H1 (cell line): ENCODE results near the gene ADGRL3. TPM values are rescaled to one million over a fixed set of nuclear protein-coding genes. Genes with fewer than 3 reads are reported as not detected.

Experiments
- CTCF ChIA-PET: fragments of 300-600 bp; sonication (Branson Sonifier 250); formaldehyde crosslinking; loops from one replicate; lab custom pipeline; 2021; ENCODE audit not compliant: partially characterized antibody; lab: Charles Lee
- POLR2A ChIA-PET: fragments of 300-600 bp; sonication (Branson Sonifier 250); formaldehyde crosslinking; loops from one replicate; lab custom pipeline; 2021; ENCODE audit warnings: inconsistent platforms; ENCODE audit not compliant: partially characterized antibody; lab: Charles Lee
- DNase-seq, 2 experiments: peaks; one replicate each; pipeline versions ENCODE4 v3.0.0 to v3.0.0-alpha.2; 2010 to 2022; ENCODE audit warnings: low spot score in 2 of 2, low read depth in 1 of 2, mixed read lengths in 1 of 2
- FAIRE-seq: peaks from 2 replicates; lab custom pipeline; 2011; peaks lifted over from hg19 to GRCh38; lab: Jason Lieb, UNC
- H2AFZ ChIP-seq: 2 replicates; pipeline ENCODE4 v1.8.1; 2012; ENCODE audit warnings: low read length, inconsistent platforms
- H2AK5ac ChIP-seq: 2 replicates; pipeline ENCODE4 v1.6.1; 2013; ENCODE audit warnings: low read depth, low read length
- H2BK120ac ChIP-seq: replicated peaks from 2 replicates; pipeline ENCODE3; 2013; ENCODE audit warnings: low read depth, low read length, inconsistent platforms
- H2BK12ac ChIP-seq: 2 replicates; pipeline ENCODE4 v1.6.1; 2013; ENCODE audit warnings: low read depth, low read length
- H2BK15ac ChIP-seq: 2 replicates; pipeline ENCODE4 v1.6.1; 2013; ENCODE audit warnings: low read length
- H2BK20ac ChIP-seq: 2 replicates; pipeline ENCODE4 v1.6.1; 2013; ENCODE audit warnings: low read length
- H2BK5ac ChIP-seq: 2 replicates; pipeline ENCODE4 v1.6.1; 2013; ENCODE audit warnings: low read depth, low read length
- H3K14ac ChIP-seq: 2 replicates; pipeline ENCODE4 v1.6.1; 2013; ENCODE audit warnings: inconsistent platforms; ENCODE audit not compliant: insufficient read length
- H3K18ac ChIP-seq: 2 replicates; pipeline ENCODE4 v1.6.1; 2013; ENCODE audit warnings: low read length; ENCODE audit errors: extremely low read depth
- H3K23ac ChIP-seq: 2 replicates; pipeline ENCODE4 v1.6.1; 2013; ENCODE audit warnings: inconsistent platforms; ENCODE audit not compliant: insufficient read length
- H3K23me2 ChIP-seq: 2 replicates; pipeline ENCODE4 v1.6.1; 2013; ENCODE audit warnings: low read depth, low read length
- H3K27ac ChIP-seq: 2 replicates; pipeline ENCODE4 v1.6.1; 2011; ENCODE audit warnings: low read depth, low read length, inconsistent platforms
- H3K27me3 ChIP-seq, 4 experiments: replicated peaks in 1 of 4; 1 replicate in 1 of 4; 2 replicates in 3 of 4; pipeline versions ENCODE4 v1.6.1 to v1.8.1; 2011 to 2013; ENCODE audit warnings: low read length in 3 of 4, mild to moderate bottlenecking in 3 of 4, inconsistent platforms in 2 of 4, mixed read lengths in 2 of 4, moderate library complexity in 1 of 4; ENCODE audit not compliant: control insufficient read depth in 3 of 4, insufficient read depth in 3 of 4; ENCODE audit errors: extremely low read depth in 1 of 4
- H3K36me3 ChIP-seq, 4 experiments: 2 replicates each; pipeline versions ENCODE4 v1.6.1 to v1.8.1; 2011 to 2013; ENCODE audit warnings: mild to moderate bottlenecking in 4 of 4, low read length in 3 of 4, moderate library complexity in 2 of 4, control low read depth in 1 of 4, inconsistent platforms in 1 of 4; ENCODE audit not compliant: insufficient read depth in 4 of 4, control insufficient read depth in 2 of 4
- H3K4ac ChIP-seq: replicated peaks from 2 replicates; pipeline ENCODE3; 2013; ENCODE audit warnings: low read length, low read depth, mixed read lengths, inconsistent platforms; ENCODE audit not compliant: insufficient read length
- H3K4me1 ChIP-seq, 4 experiments: replicated peaks in 1 of 4; 1 replicate in 1 of 4; 2 replicates in 3 of 4; pipeline versions ENCODE4 v1.6.1 to v1.8.1; 2011 to 2013; ENCODE audit warnings: low read length in 3 of 4, inconsistent platforms in 2 of 4, mixed read lengths in 1 of 4; ENCODE audit not compliant: insufficient read depth in 4 of 4, control insufficient read depth in 3 of 4
- H3K4me2 ChIP-seq, 2 experiments: 2 replicates each; pipeline versions ENCODE4 v1.6.1 to v1.8.1; 2011 to 2013; ENCODE audit warnings: low read depth in 2 of 2, low read length in 2 of 2, control low read depth in 1 of 2, inconsistent platforms in 1 of 2, mild to moderate bottlenecking in 1 of 2; ENCODE audit not compliant: insufficient read depth in 1 of 2
- H3K4me3 ChIP-seq, 4 experiments: fragments of 200-600, 300-600 bp in 1 of 4; sonication (generic), shearing (Covaris generic), sonication (Bioruptor Twin) in 1 of 4; 2 replicates each; pipeline versions ENCODE4 v1.5.1 to v1.8.1; 2011 to 2016; ENCODE audit warnings: low read length in 4 of 4, low read depth in 3 of 4, control low read depth in 2 of 4, inconsistent platforms in 2 of 4, mild to moderate bottlenecking in 2 of 4, mixed read lengths in 1 of 4, moderate library complexity in 1 of 4; ENCODE audit not compliant: insufficient read depth in 2 of 4; ENCODE audit errors: extremely low read depth in 1 of 4
- H3K56ac ChIP-seq: replicated peaks from 2 replicates; pipeline ENCODE3; 2013; ENCODE audit warnings: low read depth, mild to moderate bottlenecking, mixed read lengths, low read length, inconsistent platforms; ENCODE audit not compliant: insufficient read length
- H3K79me1 ChIP-seq: 2 replicates; pipeline ENCODE4 v1.6.1; 2013; ENCODE audit warnings: low read depth, low read length, control low read depth
- H3K79me2 ChIP-seq, 2 experiments: 2 replicates each; pipeline versions ENCODE4 v1.6.1 to v1.8.1; 2012 to 2013; ENCODE audit warnings: low read length in 2 of 2, mild to moderate bottlenecking in 2 of 2, inconsistent platforms in 1 of 2; ENCODE audit not compliant: insufficient read depth in 2 of 2, control insufficient read depth in 1 of 2
- H3K9ac ChIP-seq, 4 experiments: replicated peaks in 1 of 4; 1 replicate in 1 of 4; 2 replicates in 3 of 4; pipeline versions ENCODE4 v1.6.1 to v1.8.1; 2011 to 2013; ENCODE audit warnings: low read depth in 3 of 4, low read length in 3 of 4, control low read depth in 2 of 4, mild to moderate bottlenecking in 2 of 4, moderate library complexity in 2 of 4, inconsistent platforms in 1 of 4; ENCODE audit errors: extremely low read depth in 1 of 4
- H3K9me3 ChIP-seq, 2 experiments: 2 replicates each; pipeline versions ENCODE4 v1.6.1 to v1.8.1; 2012 to 2013; ENCODE audit warnings: mild to moderate bottlenecking in 2 of 2, moderate library complexity in 2 of 2, control low read depth in 1 of 2, inconsistent platforms in 1 of 2, low read depth in 1 of 2, low read length in 1 of 2, mixed read lengths in 1 of 2; ENCODE audit not compliant: insufficient read depth in 2 of 2
- H4K20me1 ChIP-seq, 2 experiments: replicated peaks in 1 of 2; 2 replicates each; pipeline versions ENCODE3 to v1.8.1; 2011 to 2013; ENCODE audit warnings: inconsistent platforms in 2 of 2, low read length in 2 of 2, mild to moderate bottlenecking in 1 of 2; ENCODE audit not compliant: insufficient read depth in 2 of 2, control insufficient read depth in 1 of 2
- H4K5ac ChIP-seq: 2 replicates; pipeline ENCODE4 v1.6.1; 2013; ENCODE audit warnings: low read length, low read depth, mixed read lengths, inconsistent platforms; ENCODE audit not compliant: insufficient read length
- H4K8ac ChIP-seq: 2 replicates; pipeline ENCODE4 v1.8.0; 2013; ENCODE audit warnings: mild to moderate bottlenecking, moderate library complexity, low read length, inconsistent platforms; ENCODE audit not compliant: insufficient read depth; ENCODE audit errors: extremely low read depth
- H4K91ac ChIP-seq: replicated peaks from 2 replicates; pipeline ENCODE3; 2013; ENCODE audit warnings: low read length, mixed read lengths, inconsistent platforms; ENCODE audit not compliant: insufficient read length
- CTBP2 ChIP-seq: IDR thresholded peaks from 2 replicates; pipeline ENCODE4 v1.7.0; 2011; ENCODE audit warnings: borderline replicate concordance, mild to moderate bottlenecking, moderate library complexity, mixed read lengths, low read length; ENCODE audit not compliant: insufficient read depth, insufficient read length
- FOSL1 ChIP-seq: IDR thresholded peaks from 2 replicates; pipeline ENCODE4 v1.6.1; 2011; ENCODE audit warnings: mild to moderate bottlenecking, low read depth, low read length, moderate library complexity; ENCODE audit not compliant: insufficient read depth
- KDM1A ChIP-seq: fragments of 200-600, 300-600 bp; sonication (generic); IDR thresholded peaks from 2 replicates; pipeline ENCODE4 v1.7.1; 2016; ENCODE audit warnings: mild to moderate bottlenecking, low read length, borderline replicate concordance
- MAFK ChIP-seq: IDR thresholded peaks from 2 replicates; pipeline ENCODE4 v1.6.1; 2012; ENCODE audit warnings: low read depth, mild to moderate bottlenecking, improper control_type of control experiment, low read length
- NRF1 ChIP-seq: IDR thresholded peaks from 2 replicates; pipeline ENCODE4 v1.6.1; 2011; ENCODE audit warnings: mild to moderate bottlenecking, low read depth, low read length, improper control_type of control experiment
- POLR2A ChIP-seq, 2 experiments: IDR thresholded peaks; 1 replicate in 1 of 2; 2 replicates in 1 of 2; pipeline ENCODE4 v1.6.1; 2011; ENCODE audit warnings: low read depth in 2 of 2, low read length in 2 of 2, mild to moderate bottlenecking in 2 of 2; ENCODE audit errors: control extremely low read depth in 1 of 2
- SIN3A ChIP-seq, 2 experiments: IDR thresholded peaks in 1 of 2; conservative IDR thresholded peaks in 1 of 2; 2 replicates each; pipeline ENCODE4 v1.6.1; 2011 to 2012; ENCODE audit warnings: low read length in 2 of 2, improper control_type of control experiment in 1 of 2, low read depth in 1 of 2, mild to moderate bottlenecking in 1 of 2
- SUZ12 ChIP-seq: fragments of 200-600 bp; sonication (generic); IDR thresholded peaks from 2 replicates; pipeline ENCODE4 v1.6.1; 2012; ENCODE audit warnings: mild to moderate bottlenecking, inconsistent platforms, low read length, moderate library complexity, mixed read lengths
- WGBS, 2 experiments: shearing (Covaris generic) in 1 of 2; methylation state at CpG; one replicate each; pipeline versions ENCODE4 v1.1.6 to v1.1.7; 2013 to 2015; ENCODE audit warnings: low lambda C conversion rate in 2 of 2, mixed read lengths in 2 of 2, inconsistent platforms in 1 of 2, low coverage in 1 of 2, missing lambda C conversion rate in 1 of 2; ENCODE audit not compliant: insufficient replicate concordance in 2 of 2, insufficient coverage in 1 of 2, insufficient read length in 1 of 2; ENCODE audit errors: extremely low coverage in 1 of 2, missing lambda C conversion rate in 1 of 2; 5-methylcytosine and 5-hydroxymethylcytosine counted together
- polyA plus RNA-seq, 7 experiments: library from polyadenylated mRNA; depleted of rRNA in 3 of 7; stranded (reverse) in 5 of 7; unstranded in 2 of 7; fragments of >200 nt in 5 of 7; fragments of 200-250 nt in 2 of 7; gene quantifications; 1 replicate in 5 of 7; 2 replicates in 1 of 7; 4 replicates in 1 of 7; pipeline versions ENCODE4 v1.2.1 to v1.2.3, GENCODE V29; 2011 to 2013; ENCODE audit warnings: missing spikeins in 2 of 7, mixed read lengths in 2 of 7
- total RNA-seq: library from RNA; stranded (reverse); fragmentation: NEBNext Ultra II Directional; extraction: Animal tissue kit (Norgen Biotek cat#: 25700); gene quantifications from 2 replicates; pipeline ENCODE4 v1.2.1, GENCODE V29; 2021
- TF ChIP-seq, protein P1 (sequence below): IDR thresholded peaks from 2 replicates; pipeline ENCODE4 v1.6.1; 2012; ENCODE audit warnings: inconsistent platforms

The ADGRL3 gene
- total and polyA plus RNA-seq, 2 of the 8 experiments (the other 6 are each of a cell fraction or from before 2014, with no cell fraction given), result 6.6 to 13.0 TPM

- Histone ChIP-seq H3K79me2 (peaks cover 0 to 9% of the 10 kb centered on the region in 2 experiments; a peak in 1 of 4 replicates), H3K9me3 (no peaks in the 10 kb centered on the region), H3K23ac (no peak overlapping the region), H2AK5ac (no peak overlapping the region), H4K91ac (no peak overlapping the region), H4K20me1 (no peaks in the 10 kb centered on the region), H3K56ac (no peak overlapping the region), H4K8ac (no peak overlapping the region), H3K4me1 (peaks cover 0 to 9% (median 0%) of the 10 kb centered on the region in 4 experiments; a peak in 1 of 7 replicates), H3K4me2 (no peak overlapping the region), H3K27ac (no peak overlapping the region), H3K36me3 (no peaks in the 10 kb centered on the region), H3K27me3 (no peaks in the 10 kb centered on the region), H3K14ac (no peak overlapping the region), H3K79me1 (no peaks in the 10 kb centered on the region), H2BK12ac (no peak overlapping the region), H2BK15ac (no peak overlapping the region), H3K18ac (no peak overlapping the region), H3K4me3 (no peak overlapping the region), H3K4ac (no peak overlapping the region), H2BK20ac (no peak overlapping the region), H2BK5ac (no peak overlapping the region), H2AFZ (no peak overlapping the region), H2BK120ac (no peak overlapping the region), H3K9ac (no peak overlapping the region), H3K23me2 (no peaks in the 10 kb centered on the region), H4K5ac (no peak overlapping the region)
- no peak for FAIRE-seq
- ChIA-PET POLR2A (no interaction called here), CTCF (no interaction called here)
- WGBS, 2 experiments, result 91% methylated on average over 1 of the region's 1 CpG; no CpG with 5 or more reads in 1 of the 2 experiments
- no peak for DNase-seq
- TF ChIP-seq, protein P1, sequence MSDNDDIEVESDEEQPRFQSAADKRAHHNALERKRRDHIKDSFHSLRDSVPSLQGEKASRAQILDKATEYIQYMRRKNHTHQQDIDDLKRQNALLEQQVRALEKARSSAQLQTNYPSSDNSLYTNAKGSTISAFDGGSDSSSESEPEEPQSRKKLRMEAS, result no peak
- no peak for TF ChIP-seq POLR2A (IDR thresholded peaks at IDR 0.05; ENCODE audit: control extremely low read depth in 1 of 2, low read depth in 2 of 2, low read length in 2 of 2)
- TF ChIP-seq SIN3A (conservative IDR thresholded peaks at IDR 0.05 in 1 of 2, IDR thresholded peaks at IDR 0.05 in 1 of 2; ENCODE audit: low read depth in 1 of 2, low read length in 2 of 2), result no peak
- no peak for TF ChIP-seq FOSL1
- no peak for TF ChIP-seq CTBP2
- no peak for TF ChIP-seq MAFK
- no peak for TF ChIP-seq SUZ12
- TF ChIP-seq KDM1A, result no peak
- no peak for TF ChIP-seq NRF1
Observed at GRCh38 chr4:61274286-61274685, 74.2 kb downstream of the ADGRL3 start.
